ENCODE measurements around the gene TEX2. TPM values are rescaled to one million over a fixed set of nuclear protein-coding genes. Genes with fewer than 3 reads are reported as not detected.

The TEX2 gene
- total and polyA plus RNA-seq, 2 of the 13 experiments (the other 11 are each of a cell fraction or from before 2014, with no cell fraction given): 21.4 to 37.7 TPM

DNA sequence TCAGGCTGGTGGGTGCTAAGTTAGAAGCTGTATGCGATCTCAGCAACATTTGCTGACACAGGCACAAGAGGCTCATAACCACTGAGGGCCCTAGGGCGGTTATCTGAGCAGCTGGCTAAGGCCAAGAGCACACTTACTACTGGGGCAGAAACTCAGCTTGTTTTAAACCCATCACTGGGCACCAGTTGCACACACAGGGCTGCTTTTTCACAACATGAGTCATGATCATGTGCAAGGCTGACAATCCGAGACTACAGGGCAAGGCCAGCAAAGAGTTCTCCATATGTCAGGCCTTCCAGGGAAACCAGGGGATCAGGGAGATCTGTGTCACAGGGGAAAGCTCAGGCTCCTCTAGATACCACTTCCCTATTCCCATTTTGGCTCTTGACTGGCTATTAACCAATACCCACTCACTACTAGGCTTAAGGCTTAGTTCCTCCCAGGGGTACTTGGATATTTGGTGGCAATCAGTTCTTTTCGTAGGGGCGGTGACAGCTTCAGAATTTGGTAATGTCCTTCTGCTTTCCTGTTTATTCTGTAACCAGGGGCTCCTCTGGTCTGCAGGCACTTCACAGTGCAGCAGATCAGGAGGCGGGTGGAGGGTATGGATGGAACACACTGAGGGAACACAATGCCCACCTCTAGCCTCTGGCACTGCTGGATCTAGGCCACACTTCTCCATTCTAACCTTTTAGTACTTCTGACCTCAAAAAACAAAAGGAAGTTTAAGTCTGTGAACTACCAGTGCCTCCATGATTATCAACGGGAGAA is 88.2 kb downstream of the TEX2 start:
- 91% methylated on average over 6 of the region's 7 CpGs for WGBS (ENCODE audit: low lambda C conversion rate)
- ChIA-PET POLR2A (interaction anchor here (5.2 kb wide), 1 partner anchor 42 kb away, joined by 28 read pairs; no protein-coding TSS in a partner anchor), CTCF (ENCODE audit: low intra/inter-chr PET ratio, low total read pairs) (no interaction called here)
- no TSS peak for BruUV-seq (replicated peaks)
- ATAC-seq (no peak), FAIRE-seq (no peak), DNase-seq (ENCODE audit: low spot score) (no peak)
- H3K36me3 ChIP-seq (replicated peaks in 1 of 2; ENCODE audit: control insufficient read depth in 1 of 2, insufficient read depth in 2 of 2, low read length in 2 of 2): peaks cover 14 to 35% of the 10 kb centered on the region in 2 experiments
- H3K4me3 ChIP-seq (replicated peaks in 1 of 3; ENCODE audit: insufficient read depth in 1 of 3, low read depth in 2 of 3, low read length in 3 of 3): no peak overlapping the region
- in situ Hi-C loops (cut with HindIII; ENCODE audit: extremely low pct_ligation_motif_present, low pct_unique_long_range_greater_than_20kb): no loop called here
- H3K9ac ChIP-seq (ENCODE audit: insufficient read depth, low read depth, low read length): no peak overlapping the region
- no peaks in the 10 kb centered on the region for H3K27me3 ChIP-seq (ENCODE audit: control insufficient read depth in 1 of 2, insufficient read depth in 2 of 2, low read length in 2 of 2)
- no peak overlapping the region for H3K27ac ChIP-seq (ENCODE audit: extremely low read length, insufficient read depth, low read length)
- intact Hi-C loops (cut with micrococcal nuclease; ENCODE audit: unreplicated experiment): no loop called here
- H4K20me1 ChIP-seq (ENCODE audit: insufficient read depth, low read length): no peaks in the 10 kb centered on the region
- no peaks in the 10 kb centered on the region for H3K9me3 ChIP-seq (ENCODE audit: low read length)
- H3K79me2 ChIP-seq (ENCODE audit: insufficient read depth, low read length): no peaks in the 10 kb centered on the region
- no peak overlapping the region for H2AFZ ChIP-seq (ENCODE audit: low read length)
- H3K4me2 ChIP-seq (ENCODE audit: low read depth, low read length): no peak overlapping the region
- TF ChIP-seq MTF1 (CRISPR knock-in tag; IDR thresholded peaks at IDR 0.05) (no peak), ZBTB20 (CRISPR knock-in tag; IDR thresholded peaks at IDR 0.05; ENCODE audit: borderline replicate concordance, low read depth) (no peak), CEBPG (CRISPR knock-in tag; IDR thresholded peaks at IDR 0.05) (no peak), FOSL2 (CRISPR knock-in tag; IDR thresholded peaks at IDR 0.05) (peak; percentile 22; the same call in 1 of the 2 replicates), MAFF (IDR thresholded peaks at IDR 0.05; ENCODE audit: low read depth, low read length) (0 out of 2 replicates have a peak, but pooled peaks have one; percentile 8), MAFK (conservative IDR thresholded peaks at IDR 0.05 in 1 of 2, IDR thresholded peaks at IDR 0.05 in 1 of 2; ENCODE audit: low read length in 2 of 2) (peak in 1 of 2 experiments; percentile 64; a peak in 2 of 4 replicates)
- TF ChIP-seq, protein P1, sequence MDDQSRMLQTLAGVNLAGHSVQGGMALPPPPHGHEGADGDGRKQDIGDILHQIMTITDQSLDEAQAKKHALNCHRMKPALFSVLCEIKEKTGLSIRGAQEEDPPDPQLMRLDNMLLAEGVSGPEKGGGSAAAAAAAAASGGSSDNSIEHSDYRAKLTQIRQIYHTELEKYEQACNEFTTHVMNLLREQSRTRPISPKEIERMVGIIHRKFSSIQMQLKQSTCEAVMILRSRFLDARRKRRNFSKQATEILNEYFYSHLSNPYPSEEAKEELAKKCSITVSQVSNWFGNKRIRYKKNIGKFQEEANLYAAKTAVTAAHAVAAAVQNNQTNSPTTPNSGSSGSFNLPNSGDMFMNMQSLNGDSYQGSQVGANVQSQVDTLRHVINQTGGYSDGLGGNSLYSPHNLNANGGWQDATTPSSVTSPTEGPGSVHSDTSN (CRISPR knock-in tag; IDR thresholded peaks at IDR 0.05; ENCODE audit: borderline replicate concordance): no peak
- H3K4me1 ChIP-seq (ENCODE audit: insufficient read depth, low read length): peaks cover 37% of the 10 kb centered on the region

All from HepG2 (cell line).